ENCODE results near the gene VWA8. TPM values are rescaled to one million over a fixed set of nuclear protein-coding genes. Genes with fewer than 3 reads are reported as not detected.
"Not testable (repeated sequence)": the region's sequence is repeated elsewhere in the genome, so short reads cannot be mapped to it uniquely, and the experiment has no call there.

The VWA8 gene
- total RNA-seq, 1 donor = 21.4 TPM

DNA sequence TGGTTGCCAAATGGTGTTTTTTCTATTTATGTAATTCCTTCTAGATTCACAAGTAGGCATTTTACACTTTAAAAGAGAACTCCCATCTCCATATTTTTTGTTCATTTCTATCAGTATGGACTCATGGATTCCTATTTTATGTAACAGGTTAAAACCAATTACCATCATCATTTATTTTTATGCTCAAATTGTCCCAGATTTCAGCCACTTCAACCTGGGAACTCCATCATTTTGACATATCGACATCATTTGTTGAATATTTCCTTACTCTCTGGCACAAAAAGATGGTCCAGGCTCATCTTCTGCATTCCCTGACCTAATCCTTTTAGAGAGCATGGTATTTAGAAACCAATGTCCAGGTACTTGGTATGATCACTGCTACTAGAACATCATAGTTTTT, 79.9 kb downstream of the VWA8 start:
- Histone ChIP-seq H3K4me3 (ENCODE audit: insufficient read depth, low read length) (no peak overlapping the region), H3K36me3 (ENCODE audit: insufficient read depth, low read length) (peaks cover 5% of the 10 kb centered on the region), H3K27ac (ENCODE audit: low read depth, low read length) (no peak overlapping the region), H3K4me1 (ENCODE audit: insufficient read depth, low read length) (no peaks in the 10 kb centered on the region), H4K20me1 (ENCODE audit: insufficient read depth, low read length) (no peaks in the 10 kb centered on the region), H2AFZ (ENCODE audit: low read length) (no peak overlapping the region), H3K79me2 (ENCODE audit: insufficient read depth, low read length) (no peaks in the 10 kb centered on the region), H3K27me3 (ENCODE audit: insufficient read depth, low read length) (no peaks in the 10 kb centered on the region), H3K4me2 (ENCODE audit: insufficient read depth, low read length) (no peak overlapping the region), H3K9me3 (ENCODE audit: low read depth, low read length) (no peaks in the 10 kb centered on the region)
- DNase-seq (ENCODE audit: insufficient read length, low spot score, missing footprints) = no peak
- TF ChIP-seq, protein P1, sequence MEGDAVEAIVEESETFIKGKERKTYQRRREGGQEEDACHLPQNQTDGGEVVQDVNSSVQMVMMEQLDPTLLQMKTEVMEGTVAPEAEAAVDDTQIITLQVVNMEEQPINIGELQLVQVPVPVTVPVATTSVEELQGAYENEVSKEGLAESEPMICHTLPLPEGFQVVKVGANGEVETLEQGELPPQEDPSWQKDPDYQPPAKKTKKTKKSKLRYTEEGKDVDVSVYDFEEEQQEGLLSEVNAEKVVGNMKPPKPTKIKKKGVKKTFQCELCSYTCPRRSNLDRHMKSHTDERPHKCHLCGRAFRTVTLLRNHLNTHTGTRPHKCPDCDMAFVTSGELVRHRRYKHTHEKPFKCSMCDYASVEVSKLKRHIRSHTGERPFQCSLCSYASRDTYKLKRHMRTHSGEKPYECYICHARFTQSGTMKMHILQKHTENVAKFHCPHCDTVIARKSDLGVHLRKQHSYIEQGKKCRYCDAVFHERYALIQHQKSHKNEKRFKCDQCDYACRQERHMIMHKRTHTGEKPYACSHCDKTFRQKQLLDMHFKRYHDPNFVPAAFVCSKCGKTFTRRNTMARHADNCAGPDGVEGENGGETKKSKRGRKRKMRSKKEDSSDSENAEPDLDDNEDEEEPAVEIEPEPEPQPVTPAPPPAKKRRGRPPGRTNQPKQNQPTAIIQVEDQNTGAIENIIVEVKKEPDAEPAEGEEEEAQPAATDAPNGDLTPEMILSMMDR (IDR thresholded peaks at IDR 0.05; ENCODE audit: extremely low read depth, low read depth, low read length) = no peak

DNA sequence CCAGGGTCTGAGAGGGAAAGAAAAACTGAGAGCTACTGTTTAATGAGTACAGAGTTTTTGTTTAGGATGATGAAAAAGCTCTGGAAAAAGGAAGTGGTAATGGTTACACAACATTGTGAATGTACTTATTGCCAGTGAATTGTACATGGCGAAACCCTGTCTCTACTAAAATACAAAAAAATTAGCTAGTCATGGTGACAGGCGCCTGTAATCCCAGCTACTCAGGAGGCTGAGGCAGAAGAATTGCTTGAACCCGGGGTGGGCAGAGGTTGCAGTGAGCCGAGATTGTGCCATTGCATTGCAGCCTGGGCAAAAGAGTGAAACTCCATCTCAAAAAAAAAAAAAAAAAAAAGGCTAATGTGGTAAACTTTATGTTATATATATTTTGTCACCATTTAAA, 96.3 kb downstream of the VWA8 start:
- Histone ChIP-seq H3K79me2 (ENCODE audit: insufficient read depth, low read length) (no peaks in the 10 kb centered on the region), H3K27me3 (ENCODE audit: insufficient read depth, low read length) (no peaks in the 10 kb centered on the region), H4K20me1 (ENCODE audit: insufficient read depth, low read length) (no peaks in the 10 kb centered on the region), H3K36me3 (ENCODE audit: insufficient read depth, low read length) (no peaks in the 10 kb centered on the region), H3K9me3 (ENCODE audit: low read depth, low read length) (no peaks in the 10 kb centered on the region), H3K27ac (ENCODE audit: low read depth, low read length) (no peak overlapping the region), H3K4me1 (ENCODE audit: insufficient read depth, low read length) (no peaks in the 10 kb centered on the region), H2AFZ (ENCODE audit: low read length) (no peak overlapping the region), H3K4me3 (ENCODE audit: insufficient read depth, low read length) (no peak overlapping the region), H3K4me2 (ENCODE audit: insufficient read depth, low read length) (no peak overlapping the region)
- TF ChIP-seq, protein P1 (IDR thresholded peaks at IDR 0.05; ENCODE audit: extremely low read depth, low read depth, low read length) = no peak
- no peak for DNase-seq (ENCODE audit: insufficient read length, low spot score, missing footprints)

DNA sequence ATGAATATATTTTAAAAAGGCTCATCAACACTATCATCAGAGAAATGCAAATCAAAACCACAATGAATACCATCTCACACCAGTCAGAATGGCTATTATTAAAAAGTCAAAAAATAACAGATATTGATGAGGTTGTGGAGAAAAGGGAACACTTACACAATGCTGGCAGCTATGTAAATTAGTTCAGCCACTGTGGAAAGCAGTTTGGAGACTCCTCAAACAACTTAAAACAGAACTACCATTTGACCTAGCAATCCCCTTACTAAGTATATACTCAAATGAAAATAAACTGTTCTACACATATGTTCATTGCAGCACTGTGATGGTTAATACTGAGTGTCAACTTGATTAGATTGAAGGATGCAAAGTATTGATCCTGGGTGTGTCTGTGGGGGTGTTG, 98.2 kb downstream of the VWA8 start:
- DNase-seq (ENCODE audit: insufficient read length, low spot score, missing footprints); H3K79me2 ChIP-seq (ENCODE audit: insufficient read depth, low read length); H3K27ac ChIP-seq (ENCODE audit: low read depth, low read length); H3K4me3 ChIP-seq (ENCODE audit: insufficient read depth, low read length); H2AFZ ChIP-seq (ENCODE audit: low read length); H3K4me2 ChIP-seq (ENCODE audit: insufficient read depth, low read length); H4K20me1 ChIP-seq (ENCODE audit: insufficient read depth, low read length); H3K4me1 ChIP-seq (ENCODE audit: insufficient read depth, low read length); H3K36me3 ChIP-seq (ENCODE audit: insufficient read depth, low read length); H3K9me3 ChIP-seq (ENCODE audit: low read depth, low read length); H3K27me3 ChIP-seq (ENCODE audit: insufficient read depth, low read length): not testable (repeated sequence)

DNA sequence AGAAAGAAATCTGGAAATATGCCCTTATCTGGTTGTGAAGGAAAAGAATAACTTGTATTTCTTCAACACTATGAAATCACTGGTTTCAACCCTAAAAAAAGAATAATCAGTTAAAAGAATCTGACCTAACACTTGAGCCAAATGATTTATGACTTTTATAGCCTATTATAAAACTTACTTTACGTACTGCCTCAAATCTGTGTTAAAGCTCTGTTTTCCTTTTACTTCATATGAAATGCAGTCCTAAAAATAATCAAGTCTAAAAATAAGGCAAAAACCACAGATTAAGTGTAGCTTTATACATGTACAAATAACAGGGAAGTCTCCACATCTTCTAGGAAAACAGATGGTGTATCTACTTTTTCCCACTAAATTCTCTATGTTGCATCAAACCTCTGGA, 101.3 kb downstream of the VWA8 start:
- Histone ChIP-seq H3K36me3 (ENCODE audit: insufficient read depth, low read length) (peaks cover 6% of the 10 kb centered on the region), H3K4me2 (ENCODE audit: insufficient read depth, low read length) (no peak overlapping the region), H3K79me2 (ENCODE audit: insufficient read depth, low read length) (no peaks in the 10 kb centered on the region), H3K27ac (ENCODE audit: low read depth, low read length) (no peak overlapping the region), H3K9me3 (ENCODE audit: low read depth, low read length) (no peaks in the 10 kb centered on the region), H3K4me3 (ENCODE audit: insufficient read depth, low read length) (no peak overlapping the region), H3K27me3 (ENCODE audit: insufficient read depth, low read length) (no peaks in the 10 kb centered on the region), H4K20me1 (ENCODE audit: insufficient read depth, low read length) (no peaks in the 10 kb centered on the region), H2AFZ (ENCODE audit: low read length) (no peak overlapping the region), H3K4me1 (ENCODE audit: insufficient read depth, low read length) (peaks cover 4% of the 10 kb centered on the region)
- TF ChIP-seq, protein P1 (IDR thresholded peaks at IDR 0.05; ENCODE audit: extremely low read depth, low read depth, low read length) = no peak
- no peak for DNase-seq (ENCODE audit: insufficient read length, low spot score, missing footprints)
